Astrocyte of the spinal cord (primary cell): Measurements from ENCODE around the gene LCN15.

Source experiments
- DNase-seq: peaks from one replicate; pipeline ENCODE4 v3.0.0; 2011; ENCODE audit warnings: low read depth, low spot score
- H3K4me3 ChIP-seq: 2 replicates; pipeline ENCODE4 v1.5.1; 2011; ENCODE audit warnings: low read depth, mild to moderate bottlenecking, low read length, moderate library complexity
- CTCF ChIP-seq: IDR thresholded peaks from 2 replicates; pipeline ENCODE4 v1.5.1; 2012; ENCODE audit warnings: low read depth, mild to moderate bottlenecking, low read length, inconsistent platforms
- in situ Hi-C: cut with HindIII; loops from 2 replicates; pipeline ENCODE4 v1.10.0; 2017; ENCODE audit warnings: low sequenced_read_pairs

The LCN15 gene

GRCh38 chr9:136754059-136754572 is 10.2 kb downstream of the LCN15 start:
- no peak overlapping the region for H3K4me3 ChIP-seq
- no peak for TF ChIP-seq CTCF
- in situ Hi-C loops = no loop called here
- no peak for DNase-seq

GRCh38 chr9:136753371-136754058 is 10.8 kb downstream of the LCN15 start:
- no peak for TF ChIP-seq CTCF
- no peak for DNase-seq
- in situ Hi-C loops = no loop called here
- no peak overlapping the region for H3K4me3 ChIP-seq

GRCh38 chr9:136751814-136752213 is 12.5 kb downstream of the LCN15 start:
- in situ Hi-C loops = no loop called here
- no peak overlapping the region for H3K4me3 ChIP-seq
- DNase-seq = no peak
- no peak for TF ChIP-seq CTCF

- DNase-seq = no peak
- no peak for TF ChIP-seq CTCF
- no peak overlapping the region for H3K4me3 ChIP-seq
- in situ Hi-C loops = no loop called here
Measured at GRCh38 chr9:136751244-136751643, 13.1 kb downstream of the LCN15 start.

- no peak for DNase-seq
- H3K4me3 ChIP-seq = no peak overlapping the region
- no peak for TF ChIP-seq CTCF
- in situ Hi-C loops = no loop called here
Measured at GRCh38 chr9:136750526-136750925, 13.8 kb downstream of the LCN15 start.

GRCh38 chr9:136748666-136749611 is 15.4 kb downstream of the LCN15 start:
- in situ Hi-C loops = no loop called here

More at GRCh38 chr9:136748666-136749611, 15.4 kb downstream of the LCN15 start:
- TF ChIP-seq CTCF = no peak
- no peak overlapping the region for H3K4me3 ChIP-seq
- DNase-seq = no peak
